ENCODE results near the gene VMO1. TPM values are rescaled to one million over a fixed set of nuclear protein-coding genes. Genes with fewer than 3 reads are reported as not detected.

VMO1 gene
- polyA plus RNA-seq, 1 of the 3 experiments (the other 2 are of a cell fraction), result 1.3 TPM

- TF ChIP-seq ZBTB33 (IDR thresholded peaks at IDR 0.05; ENCODE audit: borderline replicate concordance, low read depth), result no peak
- no peak for TF ChIP-seq POLR2AphosphoS5 (IDR thresholded peaks at IDR 0.05; ENCODE audit: low read depth, low read length)
- TF ChIP-seq CHD2 (IDR thresholded peaks at IDR 0.05; ENCODE audit: low read length, partially characterized antibody), result no peak
- TF ChIP-seq, protein P1, sequence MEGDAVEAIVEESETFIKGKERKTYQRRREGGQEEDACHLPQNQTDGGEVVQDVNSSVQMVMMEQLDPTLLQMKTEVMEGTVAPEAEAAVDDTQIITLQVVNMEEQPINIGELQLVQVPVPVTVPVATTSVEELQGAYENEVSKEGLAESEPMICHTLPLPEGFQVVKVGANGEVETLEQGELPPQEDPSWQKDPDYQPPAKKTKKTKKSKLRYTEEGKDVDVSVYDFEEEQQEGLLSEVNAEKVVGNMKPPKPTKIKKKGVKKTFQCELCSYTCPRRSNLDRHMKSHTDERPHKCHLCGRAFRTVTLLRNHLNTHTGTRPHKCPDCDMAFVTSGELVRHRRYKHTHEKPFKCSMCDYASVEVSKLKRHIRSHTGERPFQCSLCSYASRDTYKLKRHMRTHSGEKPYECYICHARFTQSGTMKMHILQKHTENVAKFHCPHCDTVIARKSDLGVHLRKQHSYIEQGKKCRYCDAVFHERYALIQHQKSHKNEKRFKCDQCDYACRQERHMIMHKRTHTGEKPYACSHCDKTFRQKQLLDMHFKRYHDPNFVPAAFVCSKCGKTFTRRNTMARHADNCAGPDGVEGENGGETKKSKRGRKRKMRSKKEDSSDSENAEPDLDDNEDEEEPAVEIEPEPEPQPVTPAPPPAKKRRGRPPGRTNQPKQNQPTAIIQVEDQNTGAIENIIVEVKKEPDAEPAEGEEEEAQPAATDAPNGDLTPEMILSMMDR (IDR thresholded peaks at IDR 0.05), result no peak
- TF ChIP-seq TEAD4 (IDR thresholded peaks at IDR 0.05; ENCODE audit: borderline replicate concordance, insufficient read depth), result no peak
- no peak for TF ChIP-seq RXRA (IDR thresholded peaks at IDR 0.05; ENCODE audit: borderline replicate concordance, low read depth)
- no peak for TF ChIP-seq IRF3 (IDR thresholded peaks at IDR 0.05; ENCODE audit: low read depth, low read length)
- TF ChIP-seq, protein P2, sequence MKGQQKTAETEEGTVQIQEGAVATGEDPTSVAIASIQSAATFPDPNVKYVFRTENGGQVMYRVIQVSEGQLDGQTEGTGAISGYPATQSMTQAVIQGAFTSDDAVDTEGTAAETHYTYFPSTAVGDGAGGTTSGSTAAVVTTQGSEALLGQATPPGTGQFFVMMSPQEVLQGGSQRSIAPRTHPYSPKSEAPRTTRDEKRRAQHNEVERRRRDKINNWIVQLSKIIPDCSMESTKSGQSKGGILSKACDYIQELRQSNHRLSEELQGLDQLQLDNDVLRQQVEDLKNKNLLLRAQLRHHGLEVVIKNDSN (IDR thresholded peaks at IDR 0.05; ENCODE audit: borderline replicate concordance, low read depth), result no peak
These were observed 9.0 kb upstream of the VMO1 start (continued) for GRCh38 chr17:4795168-4795567.

DNA sequence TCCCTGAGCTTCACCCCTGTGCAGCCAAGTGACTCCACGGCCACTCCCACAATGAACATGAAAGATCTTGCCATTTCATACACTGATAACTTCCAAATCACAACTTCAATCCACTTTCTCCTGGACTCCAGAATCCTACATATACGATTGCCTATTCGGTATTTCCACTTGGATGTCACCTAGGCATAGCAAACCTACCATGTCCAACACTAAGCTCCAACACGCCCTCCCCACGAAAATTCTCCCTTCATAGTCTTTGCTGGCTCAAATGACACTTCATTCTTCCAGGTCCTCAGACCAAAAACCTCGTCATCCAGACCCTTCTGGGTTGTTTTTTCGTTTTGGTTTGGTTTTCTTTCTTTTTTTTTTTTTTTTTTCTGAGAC, 4.5 kb upstream of the VMO1 start:
- H3K9ac ChIP-seq, result 0 out of 2 replicates have a peak overlapping the region, but pooled peaks have one; percentile 75
- H4K20me1 ChIP-seq (ENCODE audit: insufficient read depth), result no peaks in the 10 kb centered on the region
- ChIA-PET CTCF (interaction anchor here (0.7 to 10.5 kb wide), 29 partner anchors 8 to 234 kb away, joined by 3 to 235 read pairs (median 6); partner anchors contain the start of genes ARRB2, C17orf107, CHRNE and MED11), POLR2A (interaction anchor here (1.2 to 1.8 kb wide), 7 partner anchors 16 to 176 kb away, joined by 3 to 10 read pairs (median 5); partner anchors contain the start of genes PELP1, PLD2, SPAG7 and TM4SF5)
- no peaks in the 10 kb centered on the region for H3K79me2 ChIP-seq (ENCODE audit: insufficient read depth)
- H2AFZ ChIP-seq (ENCODE audit: low read depth), result 0 out of 2 replicates have a peak overlapping the region, but pooled peaks have one; percentile 41
- H3F3A ChIP-seq (replicated peaks; ENCODE audit: insufficient read depth), result peaks cover 5% of the 10 kb centered on the region
- DNase-seq, result no peak
- no peaks in the 10 kb centered on the region for H3K36me3 ChIP-seq (replicated peaks in 1 of 2; ENCODE audit: control insufficient read depth in 1 of 2, insufficient read depth in 2 of 2, low read length in 1 of 2)
- no peaks in the 10 kb centered on the region for H3K9me2 ChIP-seq
- H3K4me3 ChIP-seq (ENCODE audit: low read depth in 2 of 2, low read length in 1 of 2), result peak overlapping the region; percentile 59 to 79
- H3K4me2 ChIP-seq, result peak overlapping the region; percentile 99
- peaks cover 8 to 17% of the 10 kb centered on the region in 2 experiments; a peak in 2 of 4 replicates for H3K4me1 ChIP-seq (ENCODE audit: control insufficient read depth in 1 of 2, insufficient read depth in 2 of 2, low read depth in 1 of 2, low read length in 1 of 2)
- H3K27me3 ChIP-seq (ENCODE audit: insufficient read depth), result no peaks in the 10 kb centered on the region
- H3K9me3 ChIP-seq, result no peaks in the 10 kb centered on the region
- no peak for TF ChIP-seq RAD21 (IDR thresholded peaks at IDR 0.05; ENCODE audit: low read length)
- TF ChIP-seq REST (IDR thresholded peaks at IDR 0.05; ENCODE audit: low read depth, low read length), result no peak
- no peak for TF ChIP-seq FOSL2 (IDR thresholded peaks at IDR 0.05; ENCODE audit: borderline replicate concordance, low read depth)
- no peak for TF ChIP-seq TAF1 (IDR thresholded peaks at IDR 0.05; ENCODE audit: borderline replicate concordance, low read depth, low read length)
- TF ChIP-seq MAX (IDR thresholded peaks at IDR 0.05; ENCODE audit: low read depth), result no peak
- TF ChIP-seq TCF12 (IDR thresholded peaks at IDR 0.05), result no peak
- TF ChIP-seq SMC3 (IDR thresholded peaks at IDR 0.05; ENCODE audit: low read depth, low read length), result no peak
- TF ChIP-seq JUND (IDR thresholded peaks at IDR 0.05), result no peak
- TF ChIP-seq GABPA (IDR thresholded peaks at IDR 0.05; ENCODE audit: low read depth), result no peak
- TF ChIP-seq FOXJ3 (CRISPR knock-in tag; IDR thresholded peaks at IDR 0.05), result no peak
- no peak for TF ChIP-seq NFIC (IDR thresholded peaks at IDR 0.05; ENCODE audit: borderline replicate concordance)
- TF ChIP-seq IRF3 (IDR thresholded peaks at IDR 0.05; ENCODE audit: low read depth, low read length), result no peak
- no peak for TF ChIP-seq FOXM1 (IDR thresholded peaks at IDR 0.05; ENCODE audit: low read depth)
- TF ChIP-seq YY1 (IDR thresholded peaks at IDR 0.05; ENCODE audit: low read depth), result no peak
- WGBS (ENCODE audit: low lambda C conversion rate), result 30% methylated on average over 7 of the region's 7 CpGs
- H3K27ac ChIP-seq (ENCODE audit: low read depth in 2 of 2, low read length in 1 of 2), result peak overlapping the region in 1 of 2 experiments; percentile 82; a peak in 3 of 4 replicates

Data from SK-N-SH (cell line).